ENCODE measurements around the gene SLC22A2. TPM values are rescaled to one million over a fixed set of nuclear protein-coding genes. Genes with fewer than 3 reads are reported as not detected.

The SLC22A2 gene
- polyA plus RNA-seq, 1 experiment = not detected

DNA sequence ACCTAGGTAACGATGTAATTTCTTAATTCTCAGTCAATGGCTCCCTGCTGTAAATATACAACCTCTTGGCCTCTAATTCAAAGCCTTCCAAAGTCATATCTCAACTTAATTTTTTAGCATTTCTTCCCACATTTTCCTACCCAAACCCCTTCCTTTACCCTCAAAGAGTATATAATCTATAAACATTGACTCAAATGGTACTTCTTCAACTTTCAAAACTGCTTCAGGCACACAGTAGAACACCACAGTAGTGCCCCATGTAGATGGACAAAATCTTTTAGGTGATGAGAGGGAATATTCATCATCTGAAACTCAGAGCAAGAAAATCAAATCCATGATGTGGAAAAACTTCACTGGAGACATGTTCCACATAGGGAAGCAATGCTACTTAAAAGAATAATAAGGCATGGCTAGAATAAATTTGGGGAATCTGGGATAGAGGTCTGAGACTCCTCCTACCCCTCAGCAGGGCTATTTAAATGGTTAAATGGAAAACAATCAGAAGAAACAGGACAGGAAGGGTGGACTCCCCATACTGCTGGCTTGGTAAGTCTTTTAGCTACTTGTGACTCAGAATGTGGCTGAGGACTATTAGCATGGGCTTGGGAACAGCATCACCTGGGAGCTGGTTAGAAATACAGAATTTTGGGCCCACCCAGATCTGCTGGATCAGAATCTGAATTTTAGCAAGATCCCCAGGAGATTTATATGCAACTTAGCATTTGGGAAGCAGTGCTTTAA is 6.4 kb downstream of the SLC22A2 start:
- TF ChIP-seq, protein P1, sequence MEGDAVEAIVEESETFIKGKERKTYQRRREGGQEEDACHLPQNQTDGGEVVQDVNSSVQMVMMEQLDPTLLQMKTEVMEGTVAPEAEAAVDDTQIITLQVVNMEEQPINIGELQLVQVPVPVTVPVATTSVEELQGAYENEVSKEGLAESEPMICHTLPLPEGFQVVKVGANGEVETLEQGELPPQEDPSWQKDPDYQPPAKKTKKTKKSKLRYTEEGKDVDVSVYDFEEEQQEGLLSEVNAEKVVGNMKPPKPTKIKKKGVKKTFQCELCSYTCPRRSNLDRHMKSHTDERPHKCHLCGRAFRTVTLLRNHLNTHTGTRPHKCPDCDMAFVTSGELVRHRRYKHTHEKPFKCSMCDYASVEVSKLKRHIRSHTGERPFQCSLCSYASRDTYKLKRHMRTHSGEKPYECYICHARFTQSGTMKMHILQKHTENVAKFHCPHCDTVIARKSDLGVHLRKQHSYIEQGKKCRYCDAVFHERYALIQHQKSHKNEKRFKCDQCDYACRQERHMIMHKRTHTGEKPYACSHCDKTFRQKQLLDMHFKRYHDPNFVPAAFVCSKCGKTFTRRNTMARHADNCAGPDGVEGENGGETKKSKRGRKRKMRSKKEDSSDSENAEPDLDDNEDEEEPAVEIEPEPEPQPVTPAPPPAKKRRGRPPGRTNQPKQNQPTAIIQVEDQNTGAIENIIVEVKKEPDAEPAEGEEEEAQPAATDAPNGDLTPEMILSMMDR (IDR thresholded peaks at IDR 0.05; ENCODE audit: low read depth, low read length) = no peak
- CTCF ChIA-PET = no interaction called here
- no peak for DNase-seq (ENCODE audit: low read depth, low spot score)
- Histone ChIP-seq H3K27me3 (ENCODE audit: control insufficient read depth, insufficient read depth, low read length) (no peaks in the 10 kb centered on the region), H3K9me3 (ENCODE audit: control insufficient read depth, insufficient read depth, low read length) (no peaks in the 10 kb centered on the region), H3K4me3 (ENCODE audit: low read depth, low read length) (no peak overlapping the region), H3K27ac (ENCODE audit: low read depth, low read length) (no peak overlapping the region)
- POLR2A ChIA-PET = no interaction called here

DNA sequence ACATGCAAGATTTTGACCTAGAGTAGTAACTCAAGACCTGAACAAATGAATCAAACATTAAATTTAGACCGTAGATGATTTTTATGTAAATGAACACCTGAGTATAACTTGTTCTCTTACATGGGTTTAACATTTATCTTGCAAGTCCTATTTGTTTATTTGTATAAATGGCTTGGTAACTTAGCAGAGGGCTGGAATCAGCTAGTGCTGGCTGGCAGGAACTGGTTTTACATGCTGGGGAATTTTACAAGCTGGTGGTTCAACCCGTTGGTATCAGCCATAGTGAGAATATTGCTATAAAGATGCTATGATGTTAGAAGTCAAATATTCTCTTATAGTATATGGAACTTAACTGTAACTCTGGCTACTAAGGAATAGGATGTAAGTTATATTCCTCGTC is 8.9 kb downstream of the SLC22A2 start:
- Histone ChIP-seq H3K9me3 (ENCODE audit: control insufficient read depth, insufficient read depth, low read length) (no peaks in the 10 kb centered on the region), H3K4me3 (ENCODE audit: low read depth, low read length) (no peak overlapping the region), H3K27ac (ENCODE audit: low read depth, low read length) (no peak overlapping the region), H3K27me3 (ENCODE audit: control insufficient read depth, insufficient read depth, low read length) (no peaks in the 10 kb centered on the region)
- TF ChIP-seq, protein P1 (IDR thresholded peaks at IDR 0.05; ENCODE audit: low read depth, low read length) = no peak
- CTCF ChIA-PET = no interaction called here
- DNase-seq (ENCODE audit: low read depth, low spot score) = no peak
- POLR2A ChIA-PET = no interaction called here

DNA sequence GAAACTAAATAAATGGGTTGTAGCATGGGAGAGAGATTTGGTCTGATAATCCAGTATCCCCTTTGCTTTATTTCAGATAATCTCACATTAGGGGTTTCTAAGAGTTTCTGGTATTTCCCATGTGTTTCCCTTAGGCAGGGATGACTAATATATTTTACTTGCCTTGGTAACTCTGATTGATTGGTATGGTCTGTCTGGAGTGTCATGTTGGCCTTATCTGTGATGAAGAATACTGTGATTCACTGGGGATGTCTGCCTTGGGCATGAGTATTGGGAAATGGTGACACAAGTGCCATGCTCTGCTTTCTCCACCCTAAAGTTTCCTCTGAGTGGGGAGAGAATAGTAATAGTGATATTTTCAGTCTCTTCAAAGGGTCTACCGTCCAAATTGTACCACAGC is 10.1 kb downstream of the SLC22A2 start:
- ChIA-PET CTCF (no interaction called here), POLR2A (no interaction called here)
- Histone ChIP-seq H3K27me3 (ENCODE audit: control insufficient read depth, insufficient read depth, low read length) (no peaks in the 10 kb centered on the region), H3K4me3 (ENCODE audit: low read depth, low read length) (no peak overlapping the region), H3K9me3 (ENCODE audit: control insufficient read depth, insufficient read depth, low read length) (no peaks in the 10 kb centered on the region), H3K27ac (ENCODE audit: low read depth, low read length) (no peak overlapping the region)
- DNase-seq (ENCODE audit: low read depth, low spot score) = no peak
- TF ChIP-seq, protein P1 (IDR thresholded peaks at IDR 0.05; ENCODE audit: low read depth, low read length) = no peak

DNA sequence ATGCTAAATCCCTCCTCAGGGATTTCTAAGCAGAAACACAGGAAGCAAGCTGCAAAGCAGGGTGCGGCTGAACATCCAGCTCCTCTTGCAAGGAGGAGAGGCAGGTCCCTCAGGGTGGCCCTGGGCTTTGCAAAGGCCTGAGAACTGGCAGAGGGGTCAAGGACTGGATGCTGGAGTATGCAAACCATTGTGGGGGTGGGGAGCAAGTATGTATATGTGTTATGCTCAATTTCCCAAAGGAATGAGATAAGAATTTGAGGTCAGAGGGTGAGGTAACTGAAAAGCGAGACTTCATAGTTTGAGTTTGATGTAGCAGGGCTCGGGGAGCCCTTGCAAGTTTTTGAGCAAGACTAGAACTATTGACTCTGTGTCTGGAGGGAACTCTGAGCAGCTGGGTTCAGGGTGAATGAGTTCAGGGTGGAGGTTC is 11.2 kb downstream of the SLC22A2 start:
- Histone ChIP-seq H3K27me3 (ENCODE audit: control insufficient read depth, insufficient read depth, low read length) (no peaks in the 10 kb centered on the region), H3K4me3 (ENCODE audit: low read depth, low read length) (no peak overlapping the region), H3K9me3 (ENCODE audit: control insufficient read depth, insufficient read depth, low read length) (no peaks in the 10 kb centered on the region), H3K27ac (ENCODE audit: low read depth, low read length) (no peak overlapping the region)
- DNase-seq (ENCODE audit: low read depth, low spot score) = no peak
- TF ChIP-seq, protein P1 (IDR thresholded peaks at IDR 0.05; ENCODE audit: low read depth, low read length) = no peak
- POLR2A ChIA-PET = no interaction called here
- CTCF ChIA-PET = no interaction called here

DNA sequence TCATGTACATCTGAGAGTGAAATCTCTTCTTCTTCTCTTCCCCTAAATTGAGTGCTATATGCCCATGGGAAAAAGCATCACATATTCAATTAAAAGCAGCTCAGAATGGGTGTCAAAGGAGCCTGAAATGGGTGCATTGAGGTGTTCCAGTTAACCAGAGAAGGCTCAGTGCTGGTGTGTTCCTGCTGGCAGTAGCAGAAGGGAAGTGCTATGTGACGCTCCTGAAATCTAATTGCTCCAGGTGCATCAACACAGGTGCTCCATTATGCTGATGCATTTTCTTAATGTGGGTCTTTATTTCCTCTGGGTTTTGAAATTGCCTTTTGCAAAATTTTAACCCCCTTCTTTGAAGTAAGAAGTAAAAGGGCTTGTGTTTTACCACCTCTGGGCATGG is 17.9 kb downstream of the SLC22A2 start:
- Histone ChIP-seq H3K4me3 (ENCODE audit: low read depth, low read length) (no peak overlapping the region), H3K27me3 (ENCODE audit: control insufficient read depth, insufficient read depth, low read length) (no peaks in the 10 kb centered on the region), H3K9me3 (ENCODE audit: control insufficient read depth, insufficient read depth, low read length) (no peaks in the 10 kb centered on the region), H3K27ac (ENCODE audit: low read depth, low read length) (no peak overlapping the region)
- TF ChIP-seq, protein P1 (IDR thresholded peaks at IDR 0.05; ENCODE audit: low read depth, low read length) = no peak
- ChIA-PET POLR2A (no interaction called here), CTCF (no interaction called here)
- DNase-seq (ENCODE audit: low read depth, low spot score) = no peak

Measured in AG04450 (cell line).